NCI-H526 treated with DMSO at 0.1 percent for 48 hours (cell line): Measurements from ENCODE around the gene PSMC3IP.
"Not testable (repeated sequence)": the region's sequence is repeated elsewhere in the genome, so short reads cannot be mapped to it uniquely, and the experiment has no call there.

Experiments used
- DNase-seq: peaks from one replicate; lab custom pipeline; 2025; lab: John Stamatoyannopoulos, UW

PSMC3IP gene

GRCh38 chr17:42560246-42560645 is 17.3 kb downstream of the PSMC3IP start:
- DNase-seq: no peak

- DNase-seq: no peak
Measured at GRCh38 chr17:42559075-42559474, 18.5 kb downstream of the PSMC3IP start.

- not testable (repeated sequence) for DNase-seq
Measured at GRCh38 chr17:42555961-42556617, 21.4 kb downstream of the PSMC3IP start.

GRCh38 chr17:42555122-42555622 is 22.4 kb downstream of the PSMC3IP start:
- no peak for DNase-seq

GRCh38 chr17:42554250-42555121 is 23.0 kb downstream of the PSMC3IP start:
- DNase-seq: peak; percentile 56

- no peak for DNase-seq
Measured at GRCh38 chr17:42553866-42554249, 23.7 kb downstream of the PSMC3IP start.

GRCh38 chr17:42553161-42553818 is 24.2 kb downstream of the PSMC3IP start:
- DNase-seq: no peak

- DNase-seq: not testable (repeated sequence)
Measured at GRCh38 chr17:42552736-42553135, 24.8 kb downstream of the PSMC3IP start, which contains the start of gene HSD17B1. Gene HSD17B1 (plus strand): TSS chr17:42552923. CDS start chr17:42552934, 11 bp downstream.

- DNase-seq: no peak
Measured at GRCh38 chr17:42548993-42549755, 28.4 kb downstream of the PSMC3IP start.

GRCh38 chr17:42548070-42548837 is 29.3 kb downstream of the PSMC3IP start:
- DNase-seq: peak; percentile 64

- DNase-seq: no peak
Measured at GRCh38 chr17:42547698-42548069, 29.8 kb downstream of the PSMC3IP start.

GRCh38 chr17:42547001-42547461 is 30.5 kb downstream of the PSMC3IP start:
- no peak for DNase-seq

- DNase-seq: not testable (repeated sequence)
Measured at GRCh38 chr17:42545755-42546505, 31.6 kb downstream of the PSMC3IP start.

GRCh38 chr17:42544874-42545283 is 32.6 kb downstream of the PSMC3IP start:
- no peak for DNase-seq

GRCh38 chr17:42543190-42544079 is 34.1 kb downstream of the PSMC3IP start:
- no peak for DNase-seq

- no peak for DNase-seq
Measured at GRCh38 chr17:42541041-42541833, 36.3 kb downstream of the PSMC3IP start.

GRCh38 chr17:42540558-42540957 is 37.0 kb downstream of the PSMC3IP start:
- not testable (repeated sequence) for DNase-seq

GRCh38 chr17:42538482-42538881 is 39.0 kb downstream of the PSMC3IP start:
- no peak for DNase-seq
